Measurements from ENCODE around the gene CBLC.

The CBLC gene

DNA sequence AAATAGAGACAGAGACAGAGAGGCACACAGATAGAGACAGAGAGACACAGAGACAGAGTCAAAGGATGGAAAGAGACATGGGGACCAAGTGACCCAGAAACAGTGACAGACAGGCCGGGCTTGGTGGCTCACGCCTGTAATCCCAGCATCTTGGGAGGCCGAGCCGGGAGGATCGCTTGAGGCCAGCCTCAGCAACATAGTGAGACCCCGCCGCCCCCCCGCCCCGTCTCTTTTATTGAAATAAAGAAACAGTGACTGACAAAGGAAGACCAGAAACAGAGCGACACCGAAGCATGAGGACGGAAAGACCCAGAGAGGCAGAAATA lies 67.6 kb downstream of the CBLC start (continued):
- no peak for TF ChIP-seq ZFHX2 (tag by site-specific recombination; conservative IDR thresholded peaks at IDR 0.05)
- no peak for TF ChIP-seq ZNF629 (tag by site-specific recombination; IDR thresholded peaks at IDR 0.05)
- TF ChIP-seq ZNF514 (tag by site-specific recombination; IDR thresholded peaks at IDR 0.05) = no peak
- TF ChIP-seq, protein P1, sequence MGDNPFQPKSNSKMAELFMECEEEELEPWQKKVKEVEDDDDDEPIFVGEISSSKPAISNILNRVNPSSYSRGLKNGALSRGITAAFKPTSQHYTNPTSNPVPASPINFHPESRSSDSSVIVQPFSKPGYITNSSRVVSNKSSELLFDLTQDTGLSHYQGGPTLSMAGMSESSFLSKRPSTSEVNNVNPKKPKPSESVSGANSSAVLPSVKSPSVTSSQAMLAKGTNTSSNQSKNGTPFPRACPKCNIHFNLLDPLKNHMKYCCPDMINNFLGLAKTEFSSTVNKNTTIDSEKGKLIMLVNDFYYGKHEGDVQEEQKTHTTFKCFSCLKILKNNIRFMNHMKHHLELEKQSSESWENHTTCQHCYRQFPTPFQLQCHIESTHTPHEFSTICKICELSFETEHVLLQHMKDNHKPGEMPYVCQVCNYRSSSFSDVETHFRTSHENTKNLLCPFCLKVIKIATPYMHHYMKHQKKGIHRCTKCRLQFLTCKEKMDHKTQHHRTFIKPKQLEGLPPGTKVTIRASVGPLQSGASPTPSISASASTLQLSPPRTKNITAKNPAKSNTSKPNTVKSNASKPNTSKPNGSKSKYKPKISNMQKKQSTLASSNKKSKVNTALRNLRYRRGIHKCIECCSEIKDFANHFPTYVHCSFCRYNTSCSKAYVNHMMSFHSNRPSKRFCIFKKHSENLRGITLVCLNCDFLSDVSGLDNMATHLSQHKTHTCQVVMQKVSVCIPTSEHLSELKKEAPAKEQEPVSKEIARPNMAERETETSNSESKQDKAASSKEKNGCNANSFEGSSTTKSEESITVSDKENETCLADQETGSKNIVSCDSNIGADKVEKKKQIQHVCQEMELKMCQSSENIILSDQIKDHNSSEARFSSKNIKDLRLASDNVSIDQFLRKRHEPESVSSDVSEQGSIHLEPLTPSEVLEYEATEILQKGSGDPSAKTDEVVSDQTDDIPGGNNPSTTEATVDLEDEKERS (tag by site-specific recombination; IDR thresholded peaks at IDR 0.05) = no peak; the same call in 1 of the 2 replicates
- TF ChIP-seq ZNF664 (tag by site-specific recombination; IDR thresholded peaks at IDR 0.05) = no peak
- TF ChIP-seq ZNF133 (tag by site-specific recombination; IDR thresholded peaks at IDR 0.05) = no peak
- TF ChIP-seq ZNF19 (tag by site-specific recombination; IDR thresholded peaks at IDR 0.05; ENCODE audit: low read depth) = no peak
- TF ChIP-seq ZNF121 (tag by site-specific recombination; IDR thresholded peaks at IDR 0.05) = peak; percentile 82; the same call in 1 of the 2 replicates
- TF ChIP-seq, protein P2, sequence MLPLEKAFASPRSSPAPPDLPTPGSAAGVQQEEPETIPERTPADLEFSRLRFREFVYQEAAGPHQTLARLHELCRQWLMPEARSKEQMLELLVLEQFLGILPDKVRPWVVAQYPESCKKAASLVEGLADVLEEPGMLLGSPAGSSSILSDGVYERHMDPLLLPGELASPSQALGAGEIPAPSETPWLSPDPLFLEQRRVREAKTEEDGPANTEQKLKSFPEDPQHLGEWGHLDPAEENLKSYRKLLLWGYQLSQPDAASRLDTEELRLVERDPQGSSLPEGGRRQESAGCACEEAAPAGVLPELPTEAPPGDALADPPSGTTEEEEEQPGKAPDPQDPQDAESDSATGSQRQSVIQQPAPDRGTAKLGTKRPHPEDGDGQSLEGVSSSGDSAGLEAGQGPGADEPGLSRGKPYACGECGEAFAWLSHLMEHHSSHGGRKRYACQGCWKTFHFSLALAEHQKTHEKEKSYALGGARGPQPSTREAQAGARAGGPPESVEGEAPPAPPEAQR (tag by site-specific recombination; IDR thresholded peaks at IDR 0.05) = no peak
- no peak for TF ChIP-seq ZNF138 (tag by site-specific recombination; IDR thresholded peaks at IDR 0.05; ENCODE audit: borderline replicate concordance)
- TF ChIP-seq ZNF660 (tag by site-specific recombination; IDR thresholded peaks at IDR 0.05) = no peak
- 0 out of 2 replicates have a peak, but pooled peaks have one; percentile 4 for TF ChIP-seq ZNF169 (tag by site-specific recombination; IDR thresholded peaks at IDR 0.05)
- TF ChIP-seq ZFP41 (tag by site-specific recombination; IDR thresholded peaks at IDR 0.05; ENCODE audit: borderline replicate concordance) = no peak
- no peak for TF ChIP-seq REPIN1 (tag by site-specific recombination; IDR thresholded peaks at IDR 0.05; ENCODE audit: low read depth)
- no peak for TF ChIP-seq ZNF677 (tag by site-specific recombination; IDR thresholded peaks at IDR 0.05)
- TF ChIP-seq GFI1B (tag by site-specific recombination; IDR thresholded peaks at IDR 0.05) = no peak
- TF ChIP-seq, protein P3, sequence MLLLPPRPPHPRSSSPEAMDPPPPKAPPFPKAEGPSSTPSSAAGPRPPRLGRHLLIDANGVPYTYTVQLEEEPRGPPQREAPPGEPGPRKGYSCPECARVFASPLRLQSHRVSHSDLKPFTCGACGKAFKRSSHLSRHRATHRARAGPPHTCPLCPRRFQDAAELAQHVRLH (tag by site-specific recombination; IDR thresholded peaks at IDR 0.05) = 0 out of 2 replicates have a peak, but pooled peaks have one; percentile 4
- no peak for TF ChIP-seq ZNF416 (tag by site-specific recombination; IDR thresholded peaks at IDR 0.05)
- 0 out of 2 replicates have a peak, but pooled peaks have one; percentile 10 for TF ChIP-seq ZNF777 (tag by site-specific recombination; IDR thresholded peaks at IDR 0.05; ENCODE audit: borderline replicate concordance)
- TF ChIP-seq ZNF311 (tag by site-specific recombination; IDR thresholded peaks at IDR 0.05; ENCODE audit: borderline replicate concordance) = no peak
- TF ChIP-seq ZNF16 (tag by site-specific recombination; IDR thresholded peaks at IDR 0.05; ENCODE audit: low read depth) = no peak
- TF ChIP-seq, protein P4, sequence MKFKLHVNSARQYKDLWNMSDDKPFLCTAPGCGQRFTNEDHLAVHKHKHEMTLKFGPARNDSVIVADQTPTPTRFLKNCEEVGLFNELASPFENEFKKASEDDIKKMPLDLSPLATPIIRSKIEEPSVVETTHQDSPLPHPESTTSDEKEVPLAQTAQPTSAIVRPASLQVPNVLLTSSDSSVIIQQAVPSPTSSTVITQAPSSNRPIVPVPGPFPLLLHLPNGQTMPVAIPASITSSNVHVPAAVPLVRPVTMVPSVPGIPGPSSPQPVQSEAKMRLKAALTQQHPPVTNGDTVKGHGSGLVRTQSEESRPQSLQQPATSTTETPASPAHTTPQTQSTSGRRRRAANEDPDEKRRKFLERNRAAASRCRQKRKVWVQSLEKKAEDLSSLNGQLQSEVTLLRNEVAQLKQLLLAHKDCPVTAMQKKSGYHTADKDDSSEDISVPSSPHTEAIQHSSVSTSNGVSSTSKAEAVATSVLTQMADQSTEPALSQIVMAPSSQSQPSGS (tag by site-specific recombination; IDR thresholded peaks at IDR 0.05; ENCODE audit: low read depth) = no peak
- 0 out of 2 replicates have a peak, but pooled peaks have one; percentile 0 for TF ChIP-seq ZNF548 (tag by site-specific recombination; IDR thresholded peaks at IDR 0.05)
- no peak for TF ChIP-seq SALL2 (tag by site-specific recombination; IDR thresholded peaks at IDR 0.05; ENCODE audit: borderline replicate concordance)
- TF ChIP-seq ZNF768 (tag by site-specific recombination; IDR thresholded peaks at IDR 0.05) = peak; percentile 1; the same call in 1 of the 2 replicates
- TF ChIP-seq ZSCAN23 (tag by site-specific recombination; IDR thresholded peaks at IDR 0.05) = no peak
